B cell (primary cell): ENCODE data around the gene OTULINL. TPM values are rescaled to one million over a fixed set of nuclear protein-coding genes. Genes with fewer than 3 reads are reported as not detected.

Source experiments
- ATAC-seq: fragments of 200-7000 bp; cut with Tn5 transposase; one replicate; pipeline ENCODE4 v1.10.0; 2021; ENCODE audit warnings: low read depth, mild to moderate bottlenecking, moderate number of reproducible peaks, moderate library complexity
- CTCF ChIA-PET: fragments of 350-600 bp; sonication (Branson Sonifier 250); formaldehyde crosslinking; loops from one replicate; lab custom pipeline; 2021; ENCODE audit warnings: antibody characterized with exemption, inconsistent platforms; lab: Charles Lee
- POLR2A ChIA-PET: fragments of 350-600 bp; sonication (Branson Sonifier 250); formaldehyde crosslinking; loops from one replicate; lab custom pipeline; 2021; ENCODE audit warnings: antibody characterized with exemption; lab: Charles Lee
- DNase-seq: peaks from one replicate; pipeline ENCODE4 v3.0.0; 2013
- H2AFZ ChIP-seq: 2 replicates; pipeline ENCODE4 v1.6.1; 2012; ENCODE audit warnings: mild to moderate bottlenecking, low read depth, low read length; ENCODE audit not compliant: insufficient read depth, poor library complexity, severe bottlenecking
- H3K27ac ChIP-seq, 2 donors: 1 replicate in 1 of 2; 2 replicates in 1 of 2; pipeline ENCODE4 v1.5.1; 2012 to 2013; ENCODE audit warnings: low read length in 2 of 2, mild to moderate bottlenecking in 2 of 2, moderate library complexity in 1 of 2
- H3K27me3 ChIP-seq, 4 experiments: fragments of 200-600 bp in 1 of 4; sonication (generic) in 1 of 4; replicated peaks in 1 of 4; 1 replicate in 2 of 4; 2 replicates in 2 of 4; pipeline versions ENCODE4 v1.6.1 to v1.7.0; 2013 to 2016; ENCODE audit warnings: low read length in 3 of 4, mild to moderate bottlenecking in 2 of 4, mixed read lengths in 1 of 4, moderate library complexity in 1 of 4; ENCODE audit not compliant: insufficient read depth in 4 of 4, control insufficient read depth in 3 of 4; ENCODE audit errors: control extremely low read depth in 1 of 4
- H3K36me3 ChIP-seq, 2 experiments: replicated peaks in 1 of 2; 1 replicate in 1 of 2; 2 replicates in 1 of 2; pipeline versions ENCODE4 v1.6.1 to v1.7.1; 2013; ENCODE audit warnings: low read length in 1 of 2; ENCODE audit not compliant: insufficient read depth in 2 of 2, control insufficient read depth in 1 of 2; ENCODE audit errors: control extremely low read depth in 1 of 2, extremely low read depth in 1 of 2
- H3K4me1 ChIP-seq, 2 donors: fragments of 200-600 bp in 1 of 2; sonication (generic) in 1 of 2; 1 replicate in 1 of 2; 2 replicates in 1 of 2; pipeline versions ENCODE4 v1.5.1 to v1.6.1; 2013 to 2017; ENCODE audit warnings: low read length in 2 of 2; ENCODE audit not compliant: control insufficient read depth in 2 of 2, insufficient read depth in 2 of 2
- H3K4me2 ChIP-seq: replicated peaks from 2 replicates; pipeline ENCODE3; 2012; ENCODE audit warnings: mild to moderate bottlenecking, low read depth, low read length; ENCODE audit not compliant: poor library complexity, severe bottlenecking
- H3K4me3 ChIP-seq, 5 experiments: fragments of 200-600 bp in 1 of 5; sonication (generic) in 1 of 5; 1 replicate in 3 of 5; 2 replicates in 2 of 5; pipeline versions ENCODE4 v1.5.1 to v1.7.0; 2011 to 2016; ENCODE audit warnings: low read length in 4 of 5, mild to moderate bottlenecking in 4 of 5, low read depth in 2 of 5, control low read depth in 1 of 5, moderate library complexity in 1 of 5; ENCODE audit not compliant: insufficient read depth in 1 of 5; ENCODE audit errors: control extremely low read depth in 1 of 5, extremely low read depth in 1 of 5
- H3K79me2 ChIP-seq: fragments of 200-600 bp; sonication (generic); one replicate; pipeline ENCODE4 v1.6.0; 2016; ENCODE audit warnings: low read length; ENCODE audit not compliant: control insufficient read depth, insufficient read depth
- H3K9ac ChIP-seq: fragments of 200-600 bp; sonication (generic); 2 replicates; pipeline ENCODE4 v1.6.1; 2017; ENCODE audit warnings: mild to moderate bottlenecking, low read length, moderate library complexity
- H3K9me3 ChIP-seq, 3 donors: one replicate each; pipeline versions ENCODE4 v1.6.1 to v1.7.1; 2013; ENCODE audit warnings: low read length in 2 of 3; ENCODE audit not compliant: control insufficient read depth in 2 of 3, insufficient read depth in 1 of 3; ENCODE audit errors: control extremely low read depth in 1 of 3
- H4K20me1 ChIP-seq: 2 replicates; pipeline ENCODE4 v1.6.0; 2012; ENCODE audit warnings: mild to moderate bottlenecking, low read length; ENCODE audit not compliant: insufficient read depth, control insufficient read depth, poor library complexity, severe bottlenecking
- H3K27ac Mint-ChIP-seq: one replicate; pipeline ENCODE4 v1.8.0; 2021; ENCODE audit warnings: mixed read lengths
- H3K27me3 Mint-ChIP-seq: one replicate; pipeline ENCODE4 v1.8.0; 2021; ENCODE audit warnings: mixed read lengths
- H3K4me1 Mint-ChIP-seq: one replicate; pipeline ENCODE4 v1.8.0; 2021; ENCODE audit warnings: mixed read lengths
- H3K4me3 Mint-ChIP-seq: one replicate; pipeline ENCODE4 v1.8.0; 2021; ENCODE audit warnings: mixed read lengths
- H3K9me3 Mint-ChIP-seq: one replicate; pipeline ENCODE4 v1.8.0; 2022; ENCODE audit warnings: mixed read lengths; ENCODE audit not compliant: insufficient read depth
- EZH2 ChIP-seq: IDR thresholded peaks from 2 replicates; pipeline ENCODE4 v1.6.1; 2012; ENCODE audit warnings: borderline replicate concordance, low read depth, mild to moderate bottlenecking, moderate library complexity, low read length; ENCODE audit not compliant: insufficient read depth, poor library complexity, severe bottlenecking
- WGBS: methylation state at CpG from one replicate; pipeline ENCODE4 v1.1.5; 2013; ENCODE audit warnings: missing lambda C conversion rate; ENCODE audit not compliant: insufficient coverage; 5-methylcytosine and 5-hydroxymethylcytosine counted together
- intact Hi-C: fragments of 100-400 bp; cut with micrococcal nuclease; formaldehyde crosslinking; loops from one replicate; pipeline ENCODE4 v1.10.0; 2022
- polyA plus RNA-seq: library from polyadenylated mRNA; depleted of rRNA; stranded (reverse); fragments of >200 nt; gene quantifications from 2 replicates; pipeline ENCODE4 v1.2.3, GENCODE V29; 2012
- total RNA-seq, 2 donors: library from RNA; stranded (reverse); fragments of 120-200 nt in 1 of 2; gene quantifications; 1 replicate in 1 of 2; 2 replicates in 1 of 2; pipeline versions ENCODE4 v1.2.3 to v1.2.4, GENCODE V29; 2013 to 2022
- TF ChIP-seq, protein P1 (sequence below): fragments of 200-600 bp; IDR thresholded peaks from one replicate; pipeline ENCODE4 v1.8.0; 2022; ENCODE audit warnings: antibody characterized with exemption, mild to moderate bottlenecking

OTULINL gene
- total and polyA plus RNA-seq, 2 donors (not counting 1 experiment from before 2014, with no cell fraction given), result 0.33 to 0.81 TPM

DNA sequence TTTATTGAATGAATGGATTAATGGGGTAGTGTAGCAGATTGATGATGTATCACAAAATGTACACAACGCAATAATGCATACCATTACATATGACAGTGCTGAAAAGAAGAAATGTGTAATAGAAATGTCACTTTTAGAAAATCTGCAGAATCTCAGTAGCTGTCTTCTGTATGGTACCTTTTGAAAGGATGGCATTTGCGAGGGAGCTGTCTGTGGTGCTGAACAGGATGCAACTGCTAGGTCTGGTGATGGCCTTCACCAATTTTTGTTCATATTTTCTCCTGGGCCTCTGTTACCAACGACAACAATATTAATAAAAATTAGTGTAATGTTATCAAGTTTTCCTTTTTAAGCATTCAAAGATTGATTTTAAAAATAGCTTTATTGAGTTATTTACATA is 46.8 kb downstream of the OTULINL start:
- DNase-seq, result peak; percentile 42
- WGBS, result no CpG with 5 or more reads among the region's 3 CpGs
- Histone ChIP-seq H4K20me1 (no peaks in the 10 kb centered on the region), H3K79me2 (no peaks in the 10 kb centered on the region), H3K36me3 (no peaks in the 10 kb centered on the region), H3K27ac (no peak overlapping the region), H3K27me3 (peaks cover 0 to 3% (median 0%) of the 10 kb centered on the region in 4 experiments), H3K4me3 (no peak overlapping the region), H3K9ac (no peak overlapping the region), H3K9me3 (peaks cover 0 to 2% (median 0%) of the 10 kb centered on the region in 3 donors), H2AFZ (no peak overlapping the region), H3K4me2 (no peak overlapping the region), H3K4me1 (no peaks in the 10 kb centered on the region)
- Mint-ChIP-seq H3K27ac (no peak overlapping the region), H3K4me3 (no peak overlapping the region), H3K9me3 (no peaks in the 10 kb centered on the region), H3K4me1 (no peaks in the 10 kb centered on the region), H3K27me3 (peaks cover 9% of the 10 kb centered on the region)
- intact Hi-C loops, result no loop called here
- no peak for ATAC-seq
- CTCF ChIA-PET, result interaction anchor here (0.9 kb wide), 1 partner anchor 20 kb away, joined by 4 read pairs; no protein-coding TSS in a partner anchor
- POLR2A ChIA-PET, result no interaction called here
- TF ChIP-seq, protein P1, sequence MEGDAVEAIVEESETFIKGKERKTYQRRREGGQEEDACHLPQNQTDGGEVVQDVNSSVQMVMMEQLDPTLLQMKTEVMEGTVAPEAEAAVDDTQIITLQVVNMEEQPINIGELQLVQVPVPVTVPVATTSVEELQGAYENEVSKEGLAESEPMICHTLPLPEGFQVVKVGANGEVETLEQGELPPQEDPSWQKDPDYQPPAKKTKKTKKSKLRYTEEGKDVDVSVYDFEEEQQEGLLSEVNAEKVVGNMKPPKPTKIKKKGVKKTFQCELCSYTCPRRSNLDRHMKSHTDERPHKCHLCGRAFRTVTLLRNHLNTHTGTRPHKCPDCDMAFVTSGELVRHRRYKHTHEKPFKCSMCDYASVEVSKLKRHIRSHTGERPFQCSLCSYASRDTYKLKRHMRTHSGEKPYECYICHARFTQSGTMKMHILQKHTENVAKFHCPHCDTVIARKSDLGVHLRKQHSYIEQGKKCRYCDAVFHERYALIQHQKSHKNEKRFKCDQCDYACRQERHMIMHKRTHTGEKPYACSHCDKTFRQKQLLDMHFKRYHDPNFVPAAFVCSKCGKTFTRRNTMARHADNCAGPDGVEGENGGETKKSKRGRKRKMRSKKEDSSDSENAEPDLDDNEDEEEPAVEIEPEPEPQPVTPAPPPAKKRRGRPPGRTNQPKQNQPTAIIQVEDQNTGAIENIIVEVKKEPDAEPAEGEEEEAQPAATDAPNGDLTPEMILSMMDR, result no peak
- no peak for TF ChIP-seq EZH2

DNA sequence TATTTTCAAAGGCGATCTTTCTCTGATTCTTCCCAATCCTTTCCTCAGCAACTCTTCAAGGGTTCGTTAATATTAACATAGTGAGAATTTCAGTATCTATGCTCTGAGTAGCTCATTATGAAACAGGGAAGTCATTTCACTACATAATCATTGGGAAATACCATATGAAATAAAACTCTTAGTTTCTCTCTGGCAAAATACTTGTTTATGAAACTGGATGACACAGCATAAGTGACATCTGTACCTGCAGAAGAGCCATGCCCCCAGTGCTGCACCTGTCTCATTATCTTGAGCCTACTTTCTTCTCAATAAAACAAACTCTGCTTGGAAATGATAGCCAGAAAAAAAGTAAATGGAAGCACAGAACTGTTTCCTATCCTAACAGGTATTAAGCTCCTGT is 49.1 kb downstream of the OTULINL start:
- H3K27ac Mint-ChIP-seq, result no peak overlapping the region
- no peak overlapping the region for H3K4me3 Mint-ChIP-seq
- ATAC-seq (no peak), DNase-seq (no peak)
- Histone ChIP-seq H3K79me2 (no peaks in the 10 kb centered on the region), H3K27me3 (peaks cover 0 to 3% (median 0%) of the 10 kb centered on the region in 4 experiments), H3K27ac (no peak overlapping the region), H3K4me1 (no peaks in the 10 kb centered on the region), H3K36me3 (no peaks in the 10 kb centered on the region), H2AFZ (no peak overlapping the region), H3K4me2 (no peak overlapping the region), H3K9ac (no peak overlapping the region), H4K20me1 (no peaks in the 10 kb centered on the region), H3K4me3 (no peak overlapping the region), H3K9me3 (peaks cover 0 to 2% (median 0%) of the 10 kb centered on the region in 3 donors)
- intact Hi-C loops, result no loop called here
- H3K27me3 Mint-ChIP-seq, result peaks cover 12% of the 10 kb centered on the region
- POLR2A ChIA-PET, result no interaction called here
- no peaks in the 10 kb centered on the region for H3K4me1 Mint-ChIP-seq
- H3K9me3 Mint-ChIP-seq, result no peaks in the 10 kb centered on the region
- no CpG with 5 or more reads among the region's 2 CpGs for WGBS
- TF ChIP-seq, protein P1, result no peak
- TF ChIP-seq EZH2, result no peak
- CTCF ChIA-PET, result no interaction called here
